Activated CD8-positive, alpha-beta T cell treated with anti-CD3 and anti-CD28 coated beads for 36 hours (primary cell): ENCODE data around the gene NPHP4. TPM values are rescaled to one million over a fixed set of nuclear protein-coding genes. Genes with fewer than 3 reads are reported as not detected.

ENCODE experiments used
- ATAC-seq: fragments of 200-7000 bp; cut with Tn5 transposase; one replicate; pipeline ENCODE4 v1.10.0; 2021; ENCODE audit warnings: mild to moderate bottlenecking, moderate library complexity
- CTCF ChIA-PET: fragments of 350-600 bp; sonication (Branson Sonifier 250); formaldehyde crosslinking; loops from one replicate; lab custom pipeline; 2021; ENCODE audit warnings: antibody characterized with exemption; lab: Charles Lee
- POLR2A ChIA-PET: fragments of 350-600 bp; sonication (Branson Sonifier 250); formaldehyde crosslinking; loops from one replicate; lab custom pipeline; 2021; ENCODE audit warnings: antibody characterized with exemption; lab: Charles Lee
- DNase-seq: peaks from one replicate; pipeline ENCODE4 v3.0.0-alpha.2; 2020
- H3K27ac Mint-ChIP-seq: one replicate; pipeline ENCODE4 v1.8.0; 2021; ENCODE audit warnings: mild to moderate bottlenecking, mixed read lengths
- H3K27me3 Mint-ChIP-seq: one replicate; pipeline ENCODE4 v1.8.0; 2021; ENCODE audit warnings: mixed read lengths
- H3K36me3 Mint-ChIP-seq: one replicate; pipeline ENCODE4 v1.8.0; 2021; ENCODE audit warnings: low read depth, mixed read lengths
- H3K4me1 Mint-ChIP-seq: one replicate; pipeline ENCODE4 v1.8.0; 2021; ENCODE audit warnings: low read depth, mixed read lengths
- H3K4me3 Mint-ChIP-seq: one replicate; pipeline ENCODE4 v1.8.0; 2021; ENCODE audit warnings: mild to moderate bottlenecking, moderate library complexity, mixed read lengths
- H3K9me3 Mint-ChIP-seq: one replicate; pipeline ENCODE4 v1.8.0; 2021; ENCODE audit warnings: mixed read lengths
- CTCF ChIP-seq: fragments of 200-600 bp; IDR thresholded peaks from one replicate; pipeline ENCODE4 v1.8.0; 2022; ENCODE audit warnings: antibody characterized with exemption, mild to moderate bottlenecking
- intact Hi-C: fragments of 100-400 bp; cut with micrococcal nuclease; formaldehyde crosslinking; loops from one replicate; pipeline ENCODE4 v1.10.0; 2022
- total RNA-seq, 2 experiments: library from RNA; stranded (reverse); gene quantifications; one replicate each; pipeline ENCODE4 v1.2.3, GENCODE V29; 2021

Gene NPHP4
- total RNA-seq, 2 experiments from 2014 or later = 16.5 to 16.8 TPM

- H3K27ac Mint-ChIP-seq = no peak overlapping the region
- DNase-seq (no peak), ATAC-seq (no peak)
- intact Hi-C loops = no loop called here
- H3K4me1 Mint-ChIP-seq = no peaks in the 10 kb centered on the region
- ChIA-PET POLR2A (no interaction called here), CTCF (no interaction called here)
- peaks cover 7% of the 10 kb centered on the region for H3K27me3 Mint-ChIP-seq
- no peak for TF ChIP-seq CTCF
- H3K4me3 Mint-ChIP-seq = no peak overlapping the region
- H3K36me3 Mint-ChIP-seq = no peaks in the 10 kb centered on the region
- H3K9me3 Mint-ChIP-seq = peaks cover 3% of the 10 kb centered on the region
These were observed 169.5 kb downstream of the NPHP4 start for GRCh38 chr1:5822726-5823125.

GRCh38 chr1:5822266-5822665, 170.0 kb downstream of the NPHP4 start:
- CTCF ChIA-PET = no interaction called here
- ATAC-seq (no peak), DNase-seq (no peak)
- Mint-ChIP-seq H3K36me3 (no peaks in the 10 kb centered on the region), H3K4me1 (no peaks in the 10 kb centered on the region), H3K4me3 (no peak overlapping the region), H3K27ac (no peak overlapping the region), H3K9me3 (peaks cover 3% of the 10 kb centered on the region), H3K27me3 (peaks cover 7% of the 10 kb centered on the region)
- POLR2A ChIA-PET = no interaction called here
- TF ChIP-seq CTCF = no peak
- intact Hi-C loops = no loop called here

GRCh38 chr1:5821540-5822176, 170.6 kb downstream of the NPHP4 start:
- peaks cover 3% of the 10 kb centered on the region for H3K9me3 Mint-ChIP-seq
- H3K27ac Mint-ChIP-seq = no peak overlapping the region
- no peak for TF ChIP-seq CTCF
- no peak for DNase-seq
- no peaks in the 10 kb centered on the region for H3K4me1 Mint-ChIP-seq
- ChIA-PET CTCF (no interaction called here), POLR2A (no interaction called here)
- peaks cover 7% of the 10 kb centered on the region for H3K27me3 Mint-ChIP-seq
- H3K4me3 Mint-ChIP-seq = no peak overlapping the region
- no peak for ATAC-seq
- H3K36me3 Mint-ChIP-seq = no peaks in the 10 kb centered on the region
- intact Hi-C loops = no loop called here

GRCh38 chr1:5820026-5820421, 172.2 kb downstream of the NPHP4 start:
- intact Hi-C loops = no loop called here
- CTCF ChIA-PET = no interaction called here
- peaks cover 14% of the 10 kb centered on the region for H3K27me3 Mint-ChIP-seq
- no peak for TF ChIP-seq CTCF
- no peak for DNase-seq
- H3K4me1 Mint-ChIP-seq = no peaks in the 10 kb centered on the region
- POLR2A ChIA-PET = no interaction called here
- no peak for ATAC-seq
- H3K9me3 Mint-ChIP-seq = peaks cover 3% of the 10 kb centered on the region
- no peak overlapping the region for H3K27ac Mint-ChIP-seq
- H3K36me3 Mint-ChIP-seq = no peaks in the 10 kb centered on the region
- no peak overlapping the region for H3K4me3 Mint-ChIP-seq

GRCh38 chr1:5819391-5820025, 172.7 kb downstream of the NPHP4 start:
- peaks cover 2% of the 10 kb centered on the region for H3K9me3 Mint-ChIP-seq
- ChIA-PET POLR2A (no interaction called here), CTCF (no interaction called here)
- no peaks in the 10 kb centered on the region for H3K36me3 Mint-ChIP-seq
- intact Hi-C loops = no loop called here
- H3K27ac Mint-ChIP-seq = no peak overlapping the region
- DNase-seq = no peak
- H3K4me1 Mint-ChIP-seq = no peaks in the 10 kb centered on the region
- H3K27me3 Mint-ChIP-seq = peaks cover 13% of the 10 kb centered on the region
- TF ChIP-seq CTCF = no peak
- no peak overlapping the region for H3K4me3 Mint-ChIP-seq
- no peak for ATAC-seq
